Measurements from ENCODE around the gene TMEM161A.
A peak's percentile ranks its signal among the peaks of the same experiment; 100 is the strongest.
"Not testable (repeated sequence)": the region's sequence is repeated elsewhere in the genome, so short reads cannot be mapped to it uniquely, and the experiment has no call there.

TMEM161A gene

GRCh38 chr19:19154768-19155494, 16.7 kb upstream of the TMEM161A start:
- DNase-seq = no peak

DNA sequence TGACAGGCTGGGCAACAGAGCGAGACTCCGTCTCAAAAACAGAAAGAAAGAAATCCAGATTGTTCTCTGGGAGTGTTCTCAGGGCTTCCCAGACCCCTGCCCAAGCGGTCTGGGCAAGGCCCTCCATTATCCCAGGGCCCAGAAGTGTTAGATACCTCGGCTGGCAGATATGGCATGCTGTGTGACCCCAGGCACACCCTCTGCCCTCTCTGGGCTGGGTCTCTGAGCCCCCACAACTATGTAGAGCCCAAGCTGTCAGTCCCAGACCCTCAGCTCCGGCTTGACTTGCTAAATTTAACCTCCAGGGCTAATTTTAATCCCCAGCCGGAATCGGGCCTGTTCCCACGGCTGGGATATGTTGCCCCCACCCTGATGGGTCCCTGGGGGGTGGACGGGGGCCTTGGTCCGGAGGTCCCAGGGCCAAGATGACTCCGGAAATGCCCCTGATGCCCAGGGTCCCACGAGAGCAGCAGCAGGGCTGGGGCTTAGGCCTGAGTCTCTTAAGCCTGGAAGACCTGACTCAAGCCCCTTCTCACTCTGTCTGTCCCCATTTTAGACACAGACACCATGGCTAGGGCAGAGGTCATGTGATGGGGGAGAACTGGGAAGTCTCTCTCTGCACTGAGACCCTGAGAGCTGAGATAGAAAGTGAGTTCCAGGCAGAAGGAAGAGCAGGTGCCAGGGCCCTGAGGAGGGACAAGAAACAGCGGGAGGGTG, 14.5 kb upstream of the TMEM161A start:
- DNase-seq = no peak

- DNase-seq = no peak
Observed at GRCh38 chr19:19151418-19151817, 13.1 kb upstream of the TMEM161A start.

DNA sequence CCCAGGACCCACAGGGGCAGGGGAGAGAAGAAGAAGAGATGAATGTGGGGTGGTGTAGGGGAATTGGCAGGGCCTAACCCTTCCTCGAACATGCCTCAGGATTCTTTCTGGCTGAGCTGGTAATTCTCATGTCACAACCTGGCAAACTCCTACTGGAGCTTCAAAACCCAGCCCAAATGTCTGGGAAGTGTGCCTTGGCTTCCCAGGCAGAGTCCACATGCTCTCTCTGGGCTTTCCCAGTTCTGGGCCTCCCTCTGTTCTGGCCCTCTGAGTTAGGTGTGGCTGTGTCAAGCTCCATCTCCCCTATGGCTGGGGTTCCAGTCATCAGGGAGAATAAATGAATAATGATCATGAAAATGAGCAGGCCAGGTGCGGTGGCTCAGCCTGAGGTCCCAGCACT, 11.2 kb upstream of the TMEM161A start:
- no peak for DNase-seq

DNA sequence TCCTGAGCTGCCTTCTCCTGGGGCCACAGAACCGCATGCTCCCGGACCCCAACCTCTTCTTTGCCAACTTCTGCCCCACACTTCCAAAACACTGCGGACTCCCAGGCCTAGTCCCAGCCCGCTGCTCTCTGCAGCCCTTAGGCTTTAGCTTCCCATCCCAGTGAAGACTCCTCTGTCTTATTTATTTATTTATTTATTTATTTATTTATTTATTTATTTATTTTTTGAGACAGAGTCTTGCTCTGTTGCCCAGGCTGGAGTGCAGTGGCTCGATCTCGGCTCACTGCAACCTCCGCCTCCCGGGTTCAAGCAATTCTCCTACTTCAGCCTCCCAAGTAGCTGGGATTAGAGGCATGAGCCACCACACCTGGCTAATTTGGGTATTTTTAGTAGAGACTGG, 10.2 kb upstream of the TMEM161A start:
- DNase-seq = not testable (repeated sequence)

DNA sequence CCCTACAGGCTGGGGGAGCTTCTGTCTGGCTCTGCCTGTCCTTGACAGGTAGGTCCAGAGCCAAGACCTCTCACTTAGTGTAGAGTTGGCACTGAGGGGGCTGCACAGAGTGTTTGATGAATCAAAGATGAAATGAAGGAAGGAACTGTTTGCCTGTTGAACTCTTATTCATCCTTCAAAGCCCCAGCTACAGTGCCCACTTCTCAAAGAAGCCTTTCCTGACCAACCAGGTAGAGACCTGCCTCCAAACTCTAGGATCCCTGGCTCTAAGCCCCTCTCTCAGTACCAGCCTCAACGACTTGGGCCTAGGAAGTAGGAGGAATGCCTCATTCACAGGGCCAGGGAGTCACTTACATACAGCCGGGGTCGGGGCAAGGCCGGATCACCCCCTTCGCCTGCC, 9.1 kb upstream of the TMEM161A start:
- no peak for DNase-seq

GRCh38 chr19:19146865-19147264, 8.6 kb upstream of the TMEM161A start:
- no peak for DNase-seq

GRCh38 chr19:19145684-19146608, 7.7 kb upstream of the TMEM161A start:
- peak; percentile 70 to 88 for DNase-seq

GRCh38 chr19:19145281-19145680, 7.0 kb upstream of the TMEM161A start:
- DNase-seq = no peak

DNA sequence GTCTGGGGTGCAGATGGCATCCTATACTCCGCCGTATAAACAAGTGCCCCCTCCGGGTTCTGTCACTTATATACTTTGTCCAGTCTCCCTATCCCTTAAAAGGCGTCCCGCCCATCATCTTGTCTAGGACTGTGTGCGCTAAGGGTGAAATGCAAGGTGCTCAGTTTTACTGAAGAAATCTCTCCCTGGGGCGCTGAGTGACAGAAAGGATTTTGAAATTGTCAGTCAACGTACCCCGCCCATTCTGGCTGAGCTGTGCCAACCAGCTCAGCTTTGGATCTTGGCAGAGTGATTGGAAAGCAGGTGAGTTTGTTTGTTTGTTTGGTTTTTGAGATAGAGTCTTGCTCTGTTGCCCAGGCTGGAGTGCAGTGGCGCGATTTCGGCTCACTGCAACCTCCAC, 4.1 kb upstream of the TMEM161A start:
- no peak for DNase-seq

DNA sequence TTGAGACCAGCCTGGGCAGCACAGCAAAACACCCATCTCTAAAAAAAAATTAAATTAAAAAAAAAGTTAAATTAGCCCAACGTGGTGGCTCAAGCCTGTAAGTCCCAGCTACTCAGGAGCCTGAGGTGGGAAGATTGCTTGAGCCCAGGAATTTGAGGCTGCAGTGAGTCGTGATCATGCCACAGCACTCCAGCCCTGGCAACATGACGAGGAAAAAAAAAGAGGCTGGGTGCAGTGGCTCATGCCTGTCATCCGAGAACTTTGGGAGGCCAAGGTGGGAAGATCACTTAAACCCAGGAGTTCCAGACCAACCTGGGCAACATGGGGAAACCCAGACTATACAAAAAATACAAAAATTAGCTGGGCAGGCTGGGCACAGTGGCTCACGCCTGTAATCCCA, 2.2 kb upstream of the TMEM161A start:
- no peak for DNase-seq

GRCh38 chr19:19139876-19140229, 1.6 kb upstream of the TMEM161A start:
- no peak for DNase-seq

DNA sequence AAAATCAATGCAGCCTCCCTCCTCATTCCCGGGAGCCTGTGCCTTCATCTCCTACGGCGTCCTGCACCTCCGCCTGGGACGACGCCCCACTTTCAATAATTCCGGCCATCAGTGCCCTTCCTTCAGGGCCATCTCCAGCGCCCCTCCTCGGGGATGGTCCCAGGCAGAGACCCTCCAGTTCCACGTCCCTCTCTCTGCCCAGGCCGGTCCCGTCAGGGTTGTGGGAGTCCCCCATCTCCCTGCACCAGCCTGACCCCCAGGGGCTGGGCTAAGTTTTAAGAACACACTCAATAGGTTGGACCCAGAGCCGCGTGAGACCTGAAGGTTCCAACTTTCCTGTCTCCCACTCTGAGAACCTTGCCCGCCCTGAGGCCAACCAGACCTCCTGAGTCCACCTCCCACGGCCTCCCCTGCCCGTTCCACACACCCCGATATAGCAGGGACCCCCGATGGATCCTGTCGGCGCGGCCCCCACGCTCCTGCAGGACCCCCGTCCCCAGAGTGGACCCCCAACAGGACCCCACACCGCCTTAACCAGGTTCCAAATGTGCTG, 646 bp downstream of the TMEM161A start:
- DNase-seq = no peak

GRCh38 chr19:19135713-19136112, 2.6 kb downstream of the TMEM161A start:
- DNase-seq = not testable (repeated sequence)

DNA sequence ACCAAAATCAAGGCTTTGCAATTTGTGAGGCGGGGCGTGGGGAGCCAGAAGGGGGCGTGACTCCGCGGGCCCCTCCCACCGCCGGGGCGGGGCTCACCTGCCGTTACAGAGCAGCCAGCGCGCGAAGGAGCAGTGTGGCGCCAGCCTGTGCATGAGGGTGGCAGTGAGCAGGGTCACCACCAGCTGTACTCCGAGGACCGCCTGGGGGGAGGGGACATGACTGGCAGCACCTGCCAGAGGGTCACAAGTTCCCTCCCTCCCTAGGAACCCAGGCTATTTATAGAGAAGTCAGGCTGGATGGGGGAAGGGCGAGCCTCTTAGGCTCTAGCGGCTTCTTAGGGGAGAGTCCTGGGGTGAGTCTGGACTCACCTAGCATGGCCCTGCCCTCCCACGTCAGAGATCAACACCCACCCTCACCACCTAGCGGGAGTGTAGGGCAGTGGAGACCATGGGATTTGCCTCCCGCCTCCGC, 3.6 kb downstream of the TMEM161A start:
- peak; percentile 15 to 33 for DNase-seq

- no peak for DNase-seq
Observed at GRCh38 chr19:19133985-19134384, 4.3 kb downstream of the TMEM161A start.

- no peak for DNase-seq
Observed at GRCh38 chr19:19132912-19133311, 5.4 kb downstream of the TMEM161A start.

DNA sequence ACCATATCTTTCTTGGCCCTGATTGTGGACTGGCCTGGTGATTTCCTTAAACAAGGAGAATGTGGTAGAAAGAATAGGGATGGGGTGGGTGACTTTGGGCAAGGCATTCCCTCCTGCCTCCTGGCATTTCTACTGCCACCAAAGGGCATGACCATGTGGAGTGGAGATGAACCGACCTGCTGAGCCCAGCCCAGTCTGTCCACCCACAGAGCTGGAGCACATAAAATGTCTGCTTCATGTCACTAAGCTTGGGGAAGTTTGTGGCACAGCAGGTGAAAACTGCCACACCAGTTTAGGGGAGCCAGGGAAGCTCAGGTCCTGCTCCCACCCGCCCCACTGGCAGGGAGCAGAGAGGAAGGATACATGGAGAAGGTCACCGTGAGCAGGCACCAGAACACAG, 6.3 kb downstream of the TMEM161A start:
- DNase-seq = no peak

GRCh38 chr19:19126102-19126501, 12.2 kb downstream of the TMEM161A start:
- DNase-seq = no peak

DNA sequence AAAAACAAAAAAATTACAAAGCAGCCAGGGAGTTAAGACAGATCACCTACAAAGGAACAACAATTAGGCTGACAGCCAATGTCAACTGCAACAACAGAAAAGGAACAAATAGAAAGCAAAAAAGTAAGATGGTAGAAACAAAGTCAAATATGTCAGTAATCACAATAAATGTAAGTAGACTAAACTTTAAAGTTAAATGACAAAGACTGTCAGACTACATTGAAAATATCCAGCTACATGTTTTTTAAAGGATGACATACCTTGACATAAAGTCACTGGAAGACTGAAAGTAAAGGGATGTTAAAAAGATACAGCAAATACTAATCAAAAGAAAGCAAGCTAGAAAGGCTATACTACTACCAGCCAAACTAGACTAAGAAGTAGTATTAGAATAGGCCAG, 14.9 kb downstream of the TMEM161A start:
- DNase-seq = no peak

DNA sequence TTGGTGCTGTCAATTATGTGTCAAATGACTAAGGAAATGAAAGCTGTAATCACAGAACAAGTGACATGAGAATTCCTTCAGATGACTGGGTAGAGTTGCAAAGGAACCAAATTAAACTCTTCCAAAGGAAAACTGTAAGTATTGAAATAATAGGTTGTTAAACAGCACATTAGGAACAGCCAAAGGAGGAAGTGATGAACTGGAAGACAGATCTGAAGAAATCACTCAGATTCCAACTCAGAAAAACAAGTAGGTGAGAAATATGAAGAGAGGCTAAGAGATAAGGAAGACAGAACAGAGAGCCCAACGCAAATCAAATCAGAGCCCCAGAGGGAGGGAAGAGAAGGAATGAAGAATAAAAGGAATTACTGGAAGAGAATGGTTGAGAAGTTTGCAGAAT, 15.4 kb downstream of the TMEM161A start:
- no peak for DNase-seq

DNA sequence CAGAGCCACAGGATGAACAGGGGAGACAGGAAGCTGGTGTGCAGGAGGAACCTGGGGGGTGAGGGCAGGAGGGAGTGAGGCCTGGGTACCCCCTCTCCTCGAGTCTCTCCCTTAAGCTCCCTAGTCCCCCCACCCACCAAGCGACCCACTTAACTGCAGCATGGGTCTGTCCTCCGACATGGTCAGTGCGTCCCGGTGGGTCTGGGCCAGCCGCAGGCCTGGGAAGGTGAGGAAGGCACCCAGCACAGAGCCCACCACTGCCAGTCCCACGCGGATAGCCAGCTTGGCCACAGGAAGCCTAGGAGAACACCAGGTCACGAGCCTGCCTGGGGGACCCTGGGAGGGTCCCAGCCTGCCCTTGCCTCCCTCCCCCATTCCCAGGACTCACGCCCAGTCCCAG, 16.9 kb downstream of the TMEM161A start:
- DNase-seq = no peak

All from activated CD4-positive, alpha-beta T cell treated with anti-CD3 and anti-CD28 coated beads for 4 hours (primary cell).